HG03342 (cell line): ENCODE measurements around the gene CHST11.
"Not testable (repeated sequence)": the region's sequence is repeated elsewhere in the genome, so short reads cannot be mapped to it uniquely, and the experiment has no call there.

Experiments
- ATAC-seq: cut with Tn5 transposase; IDR thresholded peaks from one replicate; pipeline ENCODE4 v1.9.1; 2021; ENCODE audit warnings: mild to moderate bottlenecking, moderate library complexity; ENCODE audit not compliant: unreplicated experiment

The CHST11 gene

DNA sequence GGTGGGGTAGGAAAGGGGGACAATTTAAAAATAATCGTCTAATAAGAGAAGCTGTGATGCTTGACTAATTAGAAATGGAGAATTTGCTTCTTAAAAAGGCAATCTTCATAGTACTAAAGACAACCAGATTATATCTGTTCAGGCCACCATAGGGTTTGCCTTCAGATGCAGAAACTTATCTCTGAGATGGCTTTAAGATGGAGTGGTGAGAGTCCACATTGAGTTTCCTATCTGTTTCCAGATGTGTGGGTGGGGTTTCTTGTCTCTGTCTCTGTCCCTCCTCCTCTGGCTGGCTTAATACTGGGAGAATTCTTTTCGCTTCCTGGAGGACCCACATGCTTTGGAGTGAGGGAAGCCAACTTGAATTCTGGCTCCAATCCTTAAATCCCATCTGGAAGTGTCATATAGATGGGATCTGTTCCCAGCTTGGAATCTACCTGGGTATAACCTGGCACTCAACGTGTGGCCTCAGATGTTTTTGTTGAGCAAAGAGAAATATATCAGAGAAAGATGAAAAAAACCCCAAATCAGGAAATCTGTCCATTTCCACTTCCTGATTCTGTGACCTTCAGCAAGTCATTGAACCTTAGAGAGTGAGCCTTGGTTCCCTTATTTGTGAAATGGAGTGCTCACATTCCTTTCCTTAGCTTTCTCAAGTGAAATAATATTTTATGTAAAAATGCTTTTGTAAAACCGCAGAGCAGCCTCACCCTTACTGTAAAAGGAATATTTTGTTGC lies 66.4 kb downstream of the CHST11 start:
- no peak for ATAC-seq

DNA sequence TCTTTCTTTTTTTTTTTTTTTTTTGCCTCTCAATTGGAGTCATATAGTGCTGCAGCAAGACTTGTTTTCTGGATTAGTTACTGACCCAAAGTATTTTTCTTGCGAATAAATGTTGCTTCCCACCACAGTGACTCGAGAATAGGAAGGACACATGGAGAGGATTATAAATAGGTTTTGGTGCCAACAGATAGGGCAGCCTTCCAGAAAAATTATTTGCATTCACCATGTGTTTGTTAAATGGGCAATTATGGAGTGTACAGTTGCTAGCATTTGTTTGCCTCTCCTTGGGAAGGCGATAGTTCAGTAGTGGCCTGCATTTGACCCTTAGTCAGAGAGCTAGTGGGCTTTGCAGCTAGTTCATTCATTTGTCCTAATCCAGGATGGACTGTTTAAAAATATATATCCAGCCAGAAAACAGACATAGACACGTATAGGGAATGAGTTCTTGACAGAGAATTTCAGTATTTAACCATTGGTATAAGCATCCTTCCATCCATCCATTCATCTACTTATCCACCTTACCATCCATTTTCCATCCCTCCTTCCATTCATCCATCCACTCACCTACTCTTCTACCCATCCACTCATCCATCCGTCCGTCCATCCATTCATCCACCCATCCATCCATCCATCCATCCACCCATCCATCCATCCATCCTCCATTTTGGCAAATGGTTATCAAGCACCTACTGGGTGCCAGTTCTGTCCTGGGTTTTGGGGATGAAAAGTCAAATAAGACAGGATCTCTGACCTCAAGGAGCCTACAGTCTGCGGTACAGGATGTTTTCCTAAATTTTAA lies 67.5 kb downstream of the CHST11 start:
- ATAC-seq, result no peak

DNA sequence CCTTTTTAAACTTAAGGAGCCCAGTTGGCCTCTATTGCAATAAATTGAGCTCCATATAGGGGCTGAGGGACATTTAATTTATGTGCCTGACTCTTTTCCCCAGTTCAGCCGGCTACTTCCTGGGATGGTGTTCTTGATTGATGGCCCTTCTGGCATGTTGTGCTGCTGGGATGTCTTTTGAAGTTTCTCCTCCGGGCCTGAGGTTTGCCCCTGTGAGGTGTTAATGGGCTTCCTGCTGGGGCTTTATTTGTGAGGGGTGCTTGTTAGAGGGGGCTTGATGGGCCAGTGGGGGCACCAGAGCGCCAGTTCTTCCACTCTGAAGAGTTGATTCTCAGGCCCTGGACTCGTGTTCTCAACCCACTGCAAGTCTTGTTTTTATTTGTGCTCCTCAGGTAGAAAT lies 69.6 kb downstream of the CHST11 start:
- no peak for ATAC-seq

DNA sequence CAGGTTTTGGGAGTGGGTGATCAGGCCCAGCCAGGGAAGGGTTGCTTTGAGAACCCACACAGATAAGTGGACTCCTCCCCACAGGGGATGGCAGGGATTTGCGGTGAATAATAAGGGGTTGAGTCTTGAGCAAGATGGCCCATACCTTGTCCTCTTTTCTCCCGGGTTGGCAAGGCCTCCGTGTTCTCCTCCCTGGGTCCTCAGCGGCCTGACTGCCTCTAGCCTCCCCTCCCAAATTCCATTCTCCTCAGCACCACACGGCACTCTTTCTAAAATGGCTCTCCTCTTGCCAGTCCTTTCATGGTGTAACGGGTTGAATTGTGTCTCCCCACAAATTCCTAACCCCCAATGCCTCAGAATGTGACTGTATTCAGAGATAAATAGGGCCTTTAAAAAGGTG lies 70.0 kb downstream of the CHST11 start:
- ATAC-seq, result no peak

DNA sequence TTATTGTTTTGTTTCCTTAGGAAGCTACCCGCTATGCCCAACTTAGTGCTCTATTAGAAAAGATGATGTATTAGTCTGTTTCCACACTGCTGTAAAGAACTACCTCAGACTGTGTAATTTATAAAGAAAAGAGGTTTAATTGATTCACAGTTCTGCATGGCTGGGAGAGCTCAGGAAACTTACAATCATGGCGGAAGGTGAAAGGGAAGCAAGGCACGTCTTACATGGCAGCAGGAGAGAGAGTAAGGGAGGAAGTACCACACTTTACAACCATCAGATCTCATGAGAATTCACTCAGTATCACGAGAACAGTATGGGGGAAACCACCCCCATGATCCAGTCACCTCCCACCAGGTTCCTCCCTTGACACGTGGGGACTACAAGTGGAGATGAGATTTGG lies 70.9 kb downstream of the CHST11 start:
- ATAC-seq, result not testable (repeated sequence)

DNA sequence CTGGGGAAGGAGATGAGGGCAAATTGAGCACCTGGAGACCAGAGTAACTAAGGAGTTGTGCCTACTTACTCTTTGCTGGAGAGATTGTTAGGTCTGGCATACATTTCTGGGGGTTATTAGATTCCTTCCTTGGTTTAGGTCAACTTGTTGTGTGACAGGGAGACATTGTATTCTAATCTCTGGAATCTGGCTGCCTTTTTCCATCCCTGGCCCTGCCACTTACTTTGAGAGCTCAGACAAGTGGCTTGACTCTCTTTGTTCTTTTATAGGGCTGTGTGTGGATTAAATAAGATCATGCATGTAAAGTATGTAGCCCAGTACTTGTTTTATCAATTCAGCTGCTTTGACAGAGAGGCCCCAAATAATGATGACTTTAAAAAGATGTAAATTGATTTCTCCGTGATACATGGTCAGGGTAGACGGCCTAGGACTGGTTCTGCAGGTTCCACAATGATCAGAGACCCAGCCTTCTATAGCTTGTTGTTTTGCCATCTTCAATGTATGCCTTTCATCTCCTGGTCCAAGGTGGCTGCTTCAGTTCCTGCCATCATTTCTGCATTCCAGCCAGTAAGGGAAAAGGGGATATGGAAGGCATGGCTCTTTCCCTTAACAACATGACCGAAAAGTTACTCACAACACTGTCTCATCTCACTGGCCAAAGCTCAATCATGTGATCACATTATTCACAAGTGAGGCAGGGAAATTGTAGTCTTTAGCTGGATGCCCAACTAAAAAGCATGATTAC lies 72.6 kb downstream of the CHST11 start:
- ATAC-seq, result no peak

DNA sequence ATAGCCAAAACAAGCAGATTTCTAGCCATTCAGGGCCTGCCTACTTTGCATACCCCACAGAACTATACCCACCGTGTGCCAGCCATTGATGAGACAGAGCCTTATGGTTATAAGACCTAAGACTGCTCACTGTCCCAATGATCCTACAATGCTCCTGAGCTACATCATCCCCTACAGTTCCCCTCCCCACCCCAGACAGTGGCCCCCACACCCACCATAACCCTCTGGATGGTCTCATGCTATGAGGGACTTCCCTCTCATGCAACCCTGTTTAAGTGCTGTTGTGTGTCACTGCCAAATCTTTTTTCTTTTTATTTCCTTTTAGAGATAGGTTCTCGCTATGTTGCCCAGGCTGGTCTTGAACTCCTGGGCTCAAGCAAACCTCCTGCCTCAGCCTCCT lies 75.9 kb downstream of the CHST11 start:
- ATAC-seq, result no peak

DNA sequence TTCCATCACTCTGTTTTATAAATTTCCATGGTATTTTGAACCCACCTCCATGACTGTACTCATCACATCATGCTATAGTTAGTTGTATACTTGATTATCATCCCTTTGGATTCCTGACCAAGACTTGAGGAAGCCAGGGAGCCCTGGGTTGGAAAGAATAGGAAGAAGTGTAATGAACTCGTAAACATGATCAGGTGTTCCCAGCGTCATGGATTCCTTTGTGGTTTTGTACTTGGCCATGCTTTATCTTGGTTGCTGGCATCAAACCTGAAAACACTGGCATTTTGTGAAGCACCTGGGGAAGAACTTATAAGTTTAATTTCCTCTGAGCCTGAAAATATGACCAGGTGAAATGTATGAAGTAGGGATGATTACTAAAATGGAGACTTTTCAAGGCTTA lies 76.4 kb downstream of the CHST11 start:
- ATAC-seq, result no peak

DNA sequence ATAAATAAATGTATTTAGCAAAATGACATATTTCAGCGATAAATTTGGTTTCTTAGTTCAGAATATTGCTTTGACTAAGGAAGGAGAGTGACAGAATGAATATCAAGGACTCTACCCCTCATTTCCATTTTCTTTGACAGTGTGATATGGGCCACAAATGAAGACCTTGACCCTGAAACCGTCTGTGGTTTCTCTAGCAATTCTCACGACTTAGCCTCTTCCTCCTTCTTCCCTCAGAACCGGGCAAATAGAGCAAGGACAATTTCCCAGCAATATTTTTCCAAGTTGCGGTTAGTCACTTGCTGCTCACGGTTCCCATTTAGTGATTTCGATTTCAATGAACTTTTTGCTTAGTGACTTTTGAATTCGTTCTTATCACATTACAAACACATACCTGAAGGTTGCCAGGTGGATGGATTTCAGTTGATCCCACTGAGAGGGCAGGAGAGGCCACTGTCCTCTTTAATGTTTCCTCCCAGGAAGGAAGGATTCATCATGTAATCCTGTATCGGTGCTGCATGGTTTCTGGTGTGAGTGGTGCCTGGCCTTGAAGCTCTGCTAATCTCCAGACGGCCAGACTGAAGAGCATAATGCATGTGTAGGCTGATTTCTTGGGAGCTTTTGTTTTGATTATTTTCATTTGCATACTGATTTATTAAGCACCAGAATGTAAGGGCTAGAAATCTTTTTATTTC lies 77.6 kb downstream of the CHST11 start:
- no peak for ATAC-seq

DNA sequence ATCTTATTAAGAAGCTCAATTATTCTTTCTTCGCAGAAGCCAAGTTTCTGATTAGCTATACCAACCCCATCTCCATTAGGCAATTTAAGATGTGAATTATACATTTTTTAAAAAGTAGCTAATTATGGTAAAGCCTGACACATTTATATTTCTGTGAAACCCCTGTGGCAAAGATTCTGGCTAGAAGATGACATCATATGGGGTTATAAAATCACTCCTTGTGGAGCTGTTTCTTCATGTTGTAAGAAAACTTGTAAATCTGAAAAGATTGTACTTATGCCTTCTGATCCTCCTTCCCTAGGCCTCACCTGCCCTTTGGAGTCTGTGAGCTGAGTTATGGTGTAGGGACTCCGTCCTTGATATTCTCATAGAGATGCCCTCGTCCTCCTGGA lies 78.1 kb downstream of the CHST11 start:
- no peak for ATAC-seq

DNA sequence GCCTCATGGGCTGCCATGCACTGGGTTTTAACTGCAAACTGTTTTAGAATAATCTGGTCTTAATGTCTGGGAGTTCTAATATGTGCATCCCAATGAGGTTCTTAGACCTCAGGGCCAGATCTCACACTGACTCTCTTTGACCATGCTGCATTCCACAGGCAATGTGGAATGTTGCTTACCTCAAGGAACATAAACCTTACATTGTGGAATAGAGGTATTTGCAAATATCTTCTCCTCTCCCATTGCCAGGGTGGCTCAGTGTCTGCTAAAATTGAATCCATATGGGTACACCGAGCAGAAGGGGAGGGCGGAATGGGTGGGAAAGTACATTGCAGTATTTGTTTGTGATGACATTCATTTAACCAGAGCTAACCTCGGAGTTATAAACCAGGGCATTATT lies 78.6 kb downstream of the CHST11 start:
- ATAC-seq, result no peak

DNA sequence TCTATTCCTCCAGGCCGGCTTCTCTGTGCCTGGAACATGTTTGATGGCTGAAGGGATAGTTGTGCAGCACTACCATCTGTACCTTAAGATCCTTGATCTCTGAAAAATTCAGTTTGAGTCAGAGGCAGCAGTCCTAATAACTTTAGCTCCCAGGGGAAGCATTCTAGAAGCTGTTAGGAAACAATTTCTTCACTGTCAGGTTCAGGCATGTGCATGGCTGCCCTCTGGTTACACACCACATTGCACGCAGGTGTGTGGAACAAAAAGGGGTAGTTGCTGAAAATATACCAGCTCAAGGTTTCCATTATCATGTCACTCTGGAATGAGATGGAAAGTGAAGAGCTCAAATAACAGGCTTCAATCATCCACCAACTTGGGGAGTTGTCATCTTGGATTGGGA lies 80.1 kb downstream of the CHST11 start:
- ATAC-seq, result no peak

DNA sequence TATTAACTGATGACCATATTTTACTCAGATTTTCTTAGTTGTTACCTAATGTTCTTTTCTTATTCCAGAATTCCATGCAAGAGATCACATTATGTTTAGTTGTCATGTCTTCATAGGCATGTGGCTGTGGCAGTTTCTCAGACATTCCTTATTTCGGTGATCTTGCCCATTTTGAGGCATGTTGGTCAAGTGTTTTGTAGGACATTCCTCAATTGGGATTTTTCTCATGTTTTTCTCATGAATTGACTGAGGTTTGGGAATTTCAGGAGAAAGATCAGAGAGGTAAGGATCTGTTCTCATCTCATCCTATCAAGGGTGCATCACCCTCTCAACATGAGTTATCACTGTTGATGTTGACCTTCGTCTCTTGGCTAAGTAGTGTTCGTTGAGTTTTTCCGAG lies 81.3 kb downstream of the CHST11 start:
- ATAC-seq, result no peak

DNA sequence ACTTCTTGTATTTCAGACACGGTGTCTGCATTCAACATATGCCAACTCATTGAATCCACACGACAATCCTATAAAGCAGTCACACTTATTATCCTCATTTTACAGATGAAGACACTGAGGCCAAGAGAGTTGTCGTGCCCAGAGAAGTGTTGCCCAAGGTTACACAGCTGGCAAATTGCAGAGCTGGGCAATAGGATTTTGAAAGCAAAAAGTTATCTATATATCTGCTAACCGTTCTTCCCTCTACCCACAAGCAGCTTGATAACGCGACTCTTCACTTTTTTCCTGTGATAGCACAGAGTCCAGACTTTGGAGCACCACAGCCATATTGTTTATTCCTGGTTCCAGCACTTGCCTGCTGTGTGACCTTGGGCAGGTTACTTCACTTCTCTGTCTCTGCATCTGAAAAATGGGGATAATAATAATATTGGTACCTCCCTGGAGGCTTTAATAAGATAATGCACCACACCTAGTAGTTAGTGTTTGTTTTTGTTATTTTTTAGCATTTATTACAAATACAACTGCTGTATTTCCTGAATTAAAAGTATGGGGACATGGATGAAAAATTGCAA lies 82.2 kb downstream of the CHST11 start:
- ATAC-seq, result no peak

DNA sequence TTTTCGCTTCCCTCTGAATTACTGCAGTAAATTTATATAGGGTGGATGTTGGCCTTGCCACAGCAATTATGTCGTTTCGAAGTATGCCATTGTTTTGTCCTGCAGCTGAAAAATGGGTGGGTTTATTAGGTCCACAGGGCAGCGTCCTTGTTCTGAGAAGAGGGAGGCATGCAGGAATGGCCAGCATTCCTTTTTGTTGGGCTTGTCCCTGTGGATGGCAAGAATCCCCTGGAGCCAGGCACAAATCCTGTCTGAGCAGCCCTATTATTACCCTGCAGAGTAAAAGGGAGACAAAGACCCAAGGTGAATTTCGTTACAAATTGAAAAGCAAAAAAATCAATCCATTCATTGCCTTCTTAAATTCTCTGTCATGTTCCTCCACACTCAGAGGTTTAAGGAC lies 88.1 kb downstream of the CHST11 start:
- no peak for ATAC-seq

DNA sequence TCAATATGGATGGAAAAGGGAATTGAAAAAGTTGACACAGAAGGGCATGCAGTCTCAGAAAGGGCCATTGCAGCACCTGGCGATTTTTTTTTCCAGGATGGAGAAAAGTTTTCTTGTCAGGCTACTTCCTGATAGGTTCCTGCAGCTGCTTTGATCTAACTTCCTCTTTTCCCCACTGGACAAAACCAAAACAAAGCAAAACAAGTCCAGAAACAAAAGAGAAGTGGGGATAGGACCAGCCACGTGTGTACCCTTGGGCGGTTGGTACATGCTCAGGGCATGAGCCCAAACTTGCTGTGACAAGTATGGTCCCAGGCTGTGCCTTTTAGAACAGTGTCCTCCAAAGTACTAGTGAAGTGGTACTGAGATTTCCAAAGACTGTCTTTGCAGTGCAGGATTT lies 89.8 kb downstream of the CHST11 start:
- ATAC-seq, result no peak

DNA sequence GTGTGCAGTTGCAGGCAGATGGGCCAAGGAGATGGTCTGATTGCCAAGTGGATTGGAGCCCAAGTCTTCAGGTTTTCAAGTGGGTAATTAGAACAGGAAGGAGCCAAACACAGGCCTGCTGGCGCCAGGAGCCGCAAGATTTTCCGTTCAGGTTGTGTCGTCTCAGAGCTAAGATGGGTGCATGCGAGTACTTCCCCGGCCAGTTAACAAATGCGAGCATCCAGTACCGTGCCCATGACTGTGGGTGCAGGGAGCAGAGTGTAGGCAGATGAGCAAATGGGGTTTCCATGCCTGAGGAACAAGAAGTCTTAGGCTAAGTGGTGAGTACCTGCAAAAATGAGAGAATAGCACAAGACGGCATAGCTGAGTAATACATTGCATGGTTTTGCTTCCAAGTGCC lies 90.5 kb downstream of the CHST11 start:
- ATAC-seq, result no peak

DNA sequence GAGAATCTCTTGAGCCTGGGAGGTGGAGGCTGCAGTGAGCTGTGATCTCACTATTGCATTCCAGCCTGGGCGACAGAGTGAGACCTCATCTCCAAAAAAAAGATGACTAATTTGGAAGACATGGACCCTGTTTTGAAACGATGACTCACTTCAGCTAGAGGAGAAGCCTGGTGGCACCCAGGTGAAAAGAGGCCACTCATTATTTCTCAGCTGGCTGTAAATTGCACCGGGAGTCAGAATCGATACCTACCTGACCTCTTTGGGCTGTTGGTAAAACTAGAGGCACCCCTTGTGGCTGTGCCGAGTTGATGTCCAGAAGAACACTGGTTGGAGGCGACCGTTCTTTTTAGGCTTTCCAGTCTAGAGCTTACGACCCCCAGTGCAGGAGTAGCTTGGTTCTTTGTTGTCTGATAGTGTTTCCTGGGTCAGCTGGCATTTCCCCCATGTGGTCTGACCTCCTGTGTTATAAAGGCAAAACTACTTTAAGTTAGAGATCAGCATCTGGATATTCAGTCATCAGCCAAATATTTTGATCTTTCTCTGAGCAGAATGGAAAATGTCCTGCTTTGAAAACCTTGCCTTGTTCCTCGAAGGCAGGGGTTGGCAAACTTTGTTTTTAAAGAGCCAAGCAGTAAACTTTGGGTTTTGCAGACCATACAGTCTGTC lies 93.2 kb downstream of the CHST11 start:
- ATAC-seq, result no peak

DNA sequence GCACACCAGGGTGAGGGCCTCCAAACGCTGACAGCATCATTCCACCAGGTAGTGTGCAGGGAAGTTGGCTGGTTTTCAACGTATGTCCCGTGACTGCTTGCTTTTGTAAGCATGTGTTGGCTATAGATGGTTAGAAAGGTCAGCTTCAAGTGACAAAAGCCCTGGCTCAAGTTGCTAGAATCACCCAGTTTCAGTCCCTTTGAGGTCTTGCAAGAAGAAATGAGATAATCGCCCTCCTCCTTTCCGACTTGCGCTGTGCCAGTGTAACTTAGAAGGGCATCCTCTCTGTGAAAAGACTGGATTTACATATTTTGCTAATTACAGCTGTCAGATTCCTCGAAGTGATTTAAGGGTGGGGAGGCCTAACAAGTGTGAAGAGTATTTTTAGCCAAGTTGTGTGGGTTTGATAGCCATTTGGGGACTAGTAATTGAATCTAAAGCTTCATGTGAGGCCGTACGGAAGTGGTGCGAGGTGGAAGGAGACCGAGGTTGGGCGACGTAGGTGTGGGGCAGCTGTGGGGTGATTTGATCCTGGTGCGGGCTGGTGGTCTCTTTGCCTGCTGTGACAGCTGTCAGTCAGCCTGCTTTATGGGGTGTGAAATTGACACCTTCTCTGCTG lies 94.7 kb downstream of the CHST11 start:
- ATAC-seq, result no peak

DNA sequence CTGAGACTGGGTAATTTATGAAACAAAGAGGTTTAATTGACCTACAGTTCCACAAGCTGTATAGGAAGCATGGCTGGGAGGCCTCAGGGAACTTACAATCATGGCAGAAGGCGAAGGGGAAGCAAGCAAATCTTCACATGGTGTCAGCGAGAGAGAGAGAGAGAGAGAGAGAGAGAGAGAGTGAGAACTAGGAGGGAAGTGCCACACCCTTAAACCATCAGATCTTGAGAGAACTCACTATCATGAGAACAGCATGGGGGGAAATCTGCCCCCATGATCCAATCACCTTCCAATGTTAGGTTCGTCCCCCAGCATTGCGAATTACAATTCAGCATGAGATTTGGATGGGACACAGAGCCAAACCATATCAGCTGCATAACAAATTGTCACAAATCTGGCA lies 96.7 kb downstream of the CHST11 start:
- no peak for ATAC-seq
